Lower leg skin (tissue), 4 donors: ENCODE results near the gene DENND6B. TPM values are rescaled to one million over a fixed set of nuclear protein-coding genes. Genes with fewer than 3 reads are reported as not detected.

Experiments
- DNase-seq, 2 donors: peaks; one replicate each; pipeline ENCODE4 v3.0.0-alpha.2; 2019; ENCODE audit warnings: low spot score in 2 of 2
- H3K4me3 ChIP-seq: fragments of 200-600 bp; sonication (generic); 2 replicates; pipeline ENCODE4 v1.5.1; 2017; ENCODE audit warnings: mild to moderate bottlenecking, low read depth; ENCODE audit not compliant: poor library complexity, severe bottlenecking
- CTCF ChIP-seq, 3 donors: fragments of 450-650 bp; IDR thresholded peaks; one replicate each; pipeline ENCODE4 v1.5.1; 2016; ENCODE audit warnings: antibody characterized with exemption in 3 of 3, mild to moderate bottlenecking in 3 of 3, moderate library complexity in 2 of 3
- POLR2A ChIP-seq, 2 donors: fragments of 450-650 bp; IDR thresholded peaks; one replicate each; pipeline ENCODE4 v1.6.1; 2016 to 2017; ENCODE audit warnings: antibody characterized with exemption in 2 of 2, mild to moderate bottlenecking in 1 of 2, moderate library complexity in 1 of 2
- WGBS, 2 donors: methylation state at CpG; one replicate each; pipeline ENCODE4 v1.1.5; 2018; 5-methylcytosine and 5-hydroxymethylcytosine counted together
- intact Hi-C: fragments of 100-400 bp; cut with DNase I; formaldehyde crosslinking; loops from one replicate; pipeline ENCODE4 v1.15.0; 2023; ENCODE audit warnings: low total_unique reads
- total RNA-seq, 4 donors: library from RNA; depleted of rRNA; stranded (reverse); fragments of >200 nt; gene quantifications; one replicate each; pipeline ENCODE4 v1.1.0, GENCODE V29; 2016

The DENND6B gene
- total RNA-seq, 4 donors from 2014 or later = 0.97 to 8.8 (median 6.5) TPM

DNA sequence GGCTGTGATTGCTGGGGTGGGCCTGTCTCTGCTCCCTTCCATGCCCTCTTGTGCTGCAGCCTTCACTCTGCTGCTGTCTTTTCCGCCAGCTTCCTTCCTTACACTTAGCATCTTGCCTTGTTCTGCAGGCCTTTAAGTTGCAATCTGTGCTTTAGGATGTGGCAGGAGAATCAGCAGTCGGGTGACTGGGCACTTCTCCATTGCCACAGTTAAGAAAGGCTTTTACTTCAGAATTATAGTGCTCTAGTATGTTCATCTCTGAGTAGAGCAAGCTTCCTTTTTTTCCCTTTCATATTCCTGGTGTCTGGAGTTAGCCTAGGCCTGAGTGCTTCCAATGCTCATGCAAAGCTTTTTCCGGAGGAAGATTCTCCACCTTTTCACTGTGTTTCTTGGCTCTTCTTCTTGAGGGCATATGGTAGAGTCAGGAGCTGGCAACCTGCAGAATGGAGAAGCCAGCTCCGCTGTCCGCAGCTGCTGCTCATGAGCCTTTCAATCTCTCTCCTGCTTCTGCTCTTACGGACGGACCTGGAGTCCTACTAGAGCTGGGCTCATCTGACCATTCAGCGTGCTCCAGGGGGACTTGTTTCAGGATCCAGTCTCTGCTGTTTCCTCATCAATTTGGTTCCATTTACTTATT, 36.5 kb upstream of the DENND6B start:
- 84 to 88% methylated on average over 8 of the region's 8 CpGs for WGBS, 2 donors
- intact Hi-C loops = no loop called here
- TF ChIP-seq CTCF (IDR thresholded peaks at IDR 0.05) = no peak
- no peak for TF ChIP-seq POLR2A (IDR thresholded peaks at IDR 0.05)
- DNase-seq = no peak
- H3K4me3 ChIP-seq = no peak overlapping the region

- no peak overlapping the region for H3K4me3 ChIP-seq
- WGBS, 2 donors = 76 to 87% methylated on average over 5 of the region's 5 CpGs
- DNase-seq = no peak
- intact Hi-C loops = no loop called here
- TF ChIP-seq POLR2A (IDR thresholded peaks at IDR 0.05) (no peak), CTCF (IDR thresholded peaks at IDR 0.05) (no peak)
Observed at GRCh38 chr22:50361688-50362087, 34.9 kb upstream of the DENND6B start.

- intact Hi-C loops = no loop called here
- no peak overlapping the region for H3K4me3 ChIP-seq
- 81 to 82% methylated on average over 5 of the region's 5 CpGs for WGBS, 2 donors
- DNase-seq = no peak
- no peak for TF ChIP-seq CTCF (IDR thresholded peaks at IDR 0.05)
- no peak for TF ChIP-seq POLR2A (IDR thresholded peaks at IDR 0.05)
Observed at GRCh38 chr22:50361222-50361621, 34.4 kb upstream of the DENND6B start.

GRCh38 chr22:50360578-50360977, 33.8 kb upstream of the DENND6B start:
- intact Hi-C loops = no loop called here
- 71 to 86% methylated on average over 2 of the region's 2 CpGs for WGBS, 2 donors
- no peak overlapping the region for H3K4me3 ChIP-seq

GRCh38 chr22:50357756-50358155, 30.9 kb upstream of the DENND6B start:
- H3K4me3 ChIP-seq = no peak overlapping the region
- intact Hi-C loops = no loop called here
- TF ChIP-seq CTCF (IDR thresholded peaks at IDR 0.05) = no peak
- TF ChIP-seq POLR2A (IDR thresholded peaks at IDR 0.05) = no peak
- 93 to 94% methylated on average over 10 of the region's 10 CpGs for WGBS, 2 donors
- DNase-seq = no peak

More at GRCh38 chr22:50360578-50360977, 33.8 kb upstream of the DENND6B start:
- no peak for TF ChIP-seq CTCF (IDR thresholded peaks at IDR 0.05)
- TF ChIP-seq POLR2A (IDR thresholded peaks at IDR 0.05) = no peak
- DNase-seq = no peak

DNA sequence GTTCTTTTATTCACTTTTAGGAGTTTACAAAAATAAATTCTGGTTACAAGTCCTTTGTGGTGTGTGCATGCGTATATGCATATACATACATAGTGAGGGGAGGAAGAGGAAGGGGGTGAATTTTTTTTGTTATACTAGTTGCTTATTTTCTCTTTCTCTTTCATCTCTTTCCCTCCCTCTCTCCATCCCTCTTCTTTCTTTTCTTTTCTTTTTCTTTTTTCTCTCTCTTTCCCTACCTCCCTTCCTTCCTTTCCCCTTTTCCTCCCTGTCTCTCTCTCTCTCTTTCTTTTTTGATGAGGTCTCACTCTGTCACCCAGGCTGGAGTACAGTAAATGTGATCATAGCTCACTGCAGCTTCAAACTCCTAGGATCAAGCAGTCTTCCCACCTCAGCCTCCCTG, 30.4 kb upstream of the DENND6B start:
- TF ChIP-seq POLR2A (IDR thresholded peaks at IDR 0.05) (no peak), CTCF (IDR thresholded peaks at IDR 0.05) (no peak)
- DNase-seq = no peak

More for the DNA sequence above, 30.4 kb upstream of the DENND6B start:
- 91 to 97% methylated on average over 1 of the region's 1 CpG for WGBS, 2 donors
- H3K4me3 ChIP-seq = no peak overlapping the region
- intact Hi-C loops = no loop called here
